Left hindlimb (tissue), 1 donor: Measurements from ENCODE around the gene POC1A.

Experiments
- DNase-seq: peaks from one replicate; pipeline ENCODE4 v3.0.0-alpha.2; 2018

Gene POC1A

DNA sequence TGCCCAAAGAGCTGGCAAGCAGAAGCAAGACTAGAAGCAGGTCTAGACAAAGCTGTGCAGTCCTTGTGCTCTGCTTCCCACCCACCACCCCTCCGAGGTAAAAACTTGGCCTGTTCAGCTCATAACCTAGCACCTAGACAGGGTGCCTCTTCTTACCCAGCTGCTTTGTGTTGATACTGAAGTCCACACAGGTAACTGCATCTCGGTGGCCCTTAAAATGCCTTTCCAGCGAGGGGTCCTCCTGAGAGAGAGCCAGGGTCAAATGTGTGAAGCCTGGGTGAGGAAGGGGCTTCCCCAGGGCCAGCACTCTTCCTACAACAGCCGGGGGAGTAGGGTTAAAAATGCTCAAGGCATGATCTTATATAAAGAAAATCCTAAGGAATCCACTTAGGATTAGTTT is 3.4 kb downstream of the POC1A start:
- DNase-seq, result peak; percentile 12

DNA sequence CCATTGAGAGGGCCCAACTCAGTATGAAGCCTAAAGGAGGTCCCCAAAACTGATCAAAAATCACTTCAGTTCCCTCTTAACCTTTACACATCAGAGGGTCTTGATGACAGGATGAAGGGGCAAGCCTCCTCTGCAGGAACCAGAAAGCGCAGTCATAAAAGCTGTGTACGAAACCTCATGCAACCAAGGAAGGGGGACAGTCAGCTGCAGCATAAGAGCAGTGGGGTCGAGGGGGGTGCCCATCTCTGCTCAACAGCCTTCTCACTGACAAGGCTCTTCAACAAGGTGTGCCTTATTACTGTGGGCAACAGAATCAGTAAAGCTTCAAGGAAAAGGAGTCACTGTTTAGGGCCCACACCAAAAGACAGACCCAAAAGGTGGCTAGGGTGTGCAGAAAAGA is 3.9 kb downstream of the POC1A start:
- DNase-seq, result peak; percentile 11

DNA sequence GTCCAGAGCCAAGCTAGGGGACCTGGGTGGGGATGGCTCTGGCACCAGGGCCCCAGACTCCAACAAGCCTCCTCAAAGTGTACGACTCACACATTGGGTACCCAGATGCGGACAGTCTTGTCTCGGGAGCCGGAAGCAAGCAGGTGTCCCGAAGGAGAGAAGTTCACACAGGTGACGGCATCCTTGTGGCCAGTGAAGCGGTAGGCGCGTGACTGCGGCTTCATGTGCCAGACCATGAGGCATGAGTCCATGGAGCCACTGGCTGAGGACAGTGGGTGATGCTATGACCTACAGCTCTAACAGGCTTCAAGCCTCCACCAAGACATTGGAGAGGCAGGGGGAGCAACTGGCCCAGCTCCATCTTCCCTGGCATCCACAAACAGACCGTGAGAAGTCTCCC is 4.5 kb downstream of the POC1A start:
- DNase-seq, result peak; percentile 18

GRCh38 chr3:52149021-52149420 is 5.2 kb downstream of the POC1A start:
- DNase-seq, result peak; percentile 14

GRCh38 chr3:52147804-52148203 is 6.4 kb downstream of the POC1A start:
- DNase-seq, result no peak

- peak; percentile 25 for DNase-seq
These were observed 7.4 kb downstream of the POC1A start for GRCh38 chr3:52146811-52147210.

- DNase-seq, result peak; percentile 16
These were observed 8.0 kb downstream of the POC1A start for GRCh38 chr3:52146189-52146588.

GRCh38 chr3:52145736-52146110 is 8.5 kb downstream of the POC1A start:
- peak; percentile 10 for DNase-seq

DNA sequence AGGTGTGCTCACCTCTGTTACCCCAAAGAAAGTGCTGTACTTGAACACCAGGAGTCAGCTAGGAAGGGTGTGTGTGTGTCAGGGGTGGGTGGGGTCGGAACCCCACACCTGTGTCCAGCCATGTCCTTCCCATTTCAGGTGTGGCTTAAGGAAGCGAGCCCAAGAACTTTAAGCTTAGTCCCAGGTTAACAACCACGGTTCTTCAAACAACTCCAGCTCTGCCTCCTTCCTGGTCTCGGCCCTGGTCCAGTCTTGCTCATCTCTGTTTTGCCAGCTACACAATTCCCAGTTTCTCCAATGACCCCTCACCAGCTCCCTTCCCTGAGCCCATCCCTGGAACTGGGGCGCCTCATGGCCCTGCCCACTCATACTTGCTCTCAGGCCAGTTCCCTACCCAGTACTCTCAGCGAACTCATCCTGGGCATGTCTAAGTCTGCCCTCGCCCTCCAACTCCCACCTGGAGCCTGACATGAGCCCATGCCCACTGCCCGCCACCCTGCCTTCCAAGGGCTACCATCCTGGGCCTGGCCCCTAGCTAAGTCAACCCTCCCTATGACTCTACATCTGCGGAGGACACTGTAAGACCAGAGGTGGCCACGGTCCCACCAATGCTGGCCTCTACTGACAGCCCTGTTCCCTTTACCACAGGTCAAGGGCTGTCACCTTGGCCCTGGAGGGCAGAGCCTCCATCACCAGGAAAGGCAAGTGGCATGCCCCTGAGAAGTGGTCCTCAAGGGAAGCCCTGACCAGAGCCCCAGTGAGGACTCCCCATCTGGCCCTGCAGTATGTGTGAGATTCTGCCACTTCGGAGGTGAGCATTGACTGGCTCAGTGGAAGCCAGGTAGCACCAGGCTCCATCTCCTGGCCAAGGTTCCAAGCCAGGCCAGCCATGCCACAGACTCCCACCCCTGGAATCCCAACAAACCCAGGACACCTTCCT is 9.2 kb downstream of the POC1A start:
- peak; percentile 26 for DNase-seq

DNA sequence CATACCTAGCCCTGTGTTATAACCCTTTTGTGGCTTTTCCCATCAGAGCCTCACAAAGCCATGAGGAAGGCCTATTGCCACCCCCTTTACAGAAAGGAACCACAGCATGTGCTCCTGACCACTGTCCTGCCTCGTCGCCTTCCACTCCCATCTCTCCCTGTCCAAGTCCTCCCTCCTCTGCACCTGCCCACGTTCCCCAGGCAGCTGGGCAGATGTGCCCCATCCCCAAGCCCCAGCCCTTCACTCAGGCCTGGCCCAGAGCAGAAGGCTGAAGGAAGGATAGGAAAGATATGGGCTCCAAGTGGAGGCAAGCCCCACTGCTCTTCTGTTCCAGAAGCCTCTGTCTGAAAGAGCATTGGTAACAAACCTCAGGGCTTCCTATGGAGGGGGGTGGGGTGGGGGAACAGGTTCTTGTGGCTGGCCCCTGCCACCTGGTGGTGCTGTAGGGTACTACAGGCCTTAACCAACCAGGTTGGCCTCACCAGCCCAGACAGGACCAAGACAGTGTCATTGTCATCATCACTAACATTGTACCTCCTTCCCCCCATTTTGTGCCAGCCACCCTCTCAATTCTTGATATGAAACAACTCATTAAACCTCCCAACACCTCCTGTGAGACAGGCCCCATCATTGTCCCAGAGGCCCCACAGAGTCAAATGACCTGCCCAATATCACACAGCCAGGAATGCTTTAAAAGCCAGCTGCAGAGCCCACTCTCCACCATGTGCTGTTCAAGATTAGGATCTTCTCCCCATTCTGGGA is 10.0 kb downstream of the POC1A start:
- DNase-seq, result peak; percentile 87

GRCh38 chr3:52143616-52144015 is 10.6 kb downstream of the POC1A start:
- no peak for DNase-seq

DNA sequence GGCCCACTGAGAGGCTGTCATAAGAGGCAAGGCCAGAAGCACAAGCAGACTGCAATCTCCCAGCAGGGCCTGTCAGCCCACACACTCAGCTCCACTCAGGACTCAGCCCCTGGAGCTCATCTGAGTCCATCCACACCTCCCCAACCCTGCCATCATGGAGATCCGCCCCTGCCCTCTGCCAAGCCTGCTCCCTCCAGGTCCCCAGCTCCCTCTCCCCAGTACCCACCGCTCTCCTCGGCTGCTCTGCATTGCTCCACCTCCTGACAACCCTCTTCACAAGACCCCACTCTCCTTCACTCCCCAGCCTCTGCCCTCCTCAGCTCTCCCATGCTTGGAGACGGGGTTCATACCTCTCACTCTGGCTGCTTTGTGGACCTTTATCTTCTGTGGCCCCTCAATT is 11.1 kb downstream of the POC1A start:
- DNase-seq, result no peak

DNA sequence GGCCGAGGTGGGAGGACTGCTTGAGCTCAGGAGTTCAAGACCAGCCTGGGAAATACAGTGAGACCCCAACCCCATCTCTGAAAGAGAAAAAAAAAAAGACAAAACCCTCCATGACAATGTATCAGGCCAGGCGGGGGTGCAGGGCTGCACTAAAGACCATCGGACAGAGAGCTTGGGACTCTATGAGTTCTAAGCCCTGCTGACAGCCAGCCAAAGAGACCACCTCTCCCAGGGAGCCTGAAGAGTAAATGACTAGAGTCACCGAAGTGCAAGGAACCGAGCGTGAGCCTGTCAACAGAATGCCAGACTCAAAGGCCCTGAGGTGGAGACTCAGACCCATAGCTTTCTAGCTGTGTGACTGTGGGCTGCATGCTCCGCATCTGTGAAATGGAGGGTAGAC is 12.5 kb downstream of the POC1A start:
- no peak for DNase-seq

DNA sequence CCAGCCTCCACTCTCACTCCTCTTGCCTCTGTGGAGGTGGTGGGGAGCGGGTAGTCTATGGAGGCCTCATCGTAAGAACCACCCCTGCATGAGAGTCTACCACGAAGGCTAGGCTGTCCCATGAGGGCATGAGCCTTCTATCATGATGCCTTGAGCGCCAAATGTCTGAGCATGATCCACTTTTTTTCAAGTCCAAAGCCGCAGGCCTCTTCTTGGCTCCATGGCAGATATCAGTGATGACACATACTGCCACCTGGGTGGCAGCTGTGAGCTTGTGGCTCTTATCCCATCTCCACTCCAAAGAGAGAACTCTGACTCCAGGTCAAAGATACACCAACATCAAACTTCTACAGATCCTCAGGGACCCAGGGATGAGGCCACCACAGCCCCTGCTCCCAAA is 13.5 kb downstream of the POC1A start:
- no peak for DNase-seq

DNA sequence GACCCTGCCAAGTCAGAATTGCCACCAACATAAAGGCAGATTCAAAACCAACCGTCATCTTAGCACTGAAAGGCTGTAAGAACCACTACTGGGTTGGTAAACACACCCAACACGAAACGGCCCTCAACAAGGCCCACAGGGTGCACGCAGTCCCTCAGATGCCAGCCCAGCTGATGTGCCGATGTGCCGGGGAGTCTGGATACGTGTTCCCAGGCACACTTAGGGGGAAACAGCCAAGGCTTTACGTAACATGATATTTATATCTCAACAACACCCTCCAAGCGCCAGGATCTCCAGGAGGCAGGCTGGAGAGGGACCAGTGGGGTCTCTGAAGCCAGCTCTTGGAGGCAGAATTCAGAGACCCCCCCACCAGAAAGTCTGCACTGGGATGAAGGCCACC is 14.2 kb downstream of the POC1A start:
- DNase-seq, result no peak

DNA sequence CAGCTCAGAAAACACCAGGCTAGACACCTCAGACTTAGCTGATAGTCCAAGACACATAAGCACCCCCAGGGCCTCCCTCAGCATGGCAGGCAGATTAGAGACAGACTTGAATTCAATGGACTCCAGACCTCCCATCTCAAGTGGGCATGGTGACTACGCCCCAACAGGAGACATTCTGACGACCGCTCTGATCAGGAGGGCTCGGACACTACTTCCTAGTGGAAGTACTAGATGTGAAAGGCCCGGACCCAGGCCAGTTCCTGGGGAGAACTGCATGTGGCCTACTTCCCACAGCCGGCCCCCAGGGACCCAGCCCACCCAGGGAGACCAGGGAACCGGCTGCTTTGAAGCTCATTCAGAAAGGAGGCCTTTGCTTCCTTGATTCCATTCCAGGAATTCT is 16.9 kb downstream of the POC1A start:
- DNase-seq, result peak; percentile 20

GRCh38 chr3:52136513-52136912 is 17.7 kb downstream of the POC1A start:
- no peak for DNase-seq

GRCh38 chr3:52135332-52135731 is 18.9 kb downstream of the POC1A start:
- no peak for DNase-seq

DNA sequence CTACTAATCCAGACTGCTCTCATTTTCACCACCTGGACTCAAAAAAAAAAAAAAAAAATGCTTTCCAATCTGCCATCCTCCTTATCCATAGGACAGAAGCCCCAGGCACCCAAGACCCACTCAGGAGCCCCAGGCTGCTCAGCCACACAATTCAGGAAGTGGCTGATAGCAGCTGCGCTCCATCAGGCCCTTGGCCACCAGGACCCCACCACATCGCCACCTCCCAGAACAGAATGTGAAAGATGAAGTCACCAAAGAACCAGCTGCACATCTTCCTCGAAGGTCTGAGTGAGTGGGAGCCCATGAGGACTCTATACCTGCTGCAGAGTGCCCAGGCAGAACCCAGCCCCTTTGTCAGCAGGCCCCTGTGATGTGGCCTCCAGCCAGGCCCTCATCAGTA is 19.5 kb downstream of the POC1A start:
- no peak for DNase-seq

DNA sequence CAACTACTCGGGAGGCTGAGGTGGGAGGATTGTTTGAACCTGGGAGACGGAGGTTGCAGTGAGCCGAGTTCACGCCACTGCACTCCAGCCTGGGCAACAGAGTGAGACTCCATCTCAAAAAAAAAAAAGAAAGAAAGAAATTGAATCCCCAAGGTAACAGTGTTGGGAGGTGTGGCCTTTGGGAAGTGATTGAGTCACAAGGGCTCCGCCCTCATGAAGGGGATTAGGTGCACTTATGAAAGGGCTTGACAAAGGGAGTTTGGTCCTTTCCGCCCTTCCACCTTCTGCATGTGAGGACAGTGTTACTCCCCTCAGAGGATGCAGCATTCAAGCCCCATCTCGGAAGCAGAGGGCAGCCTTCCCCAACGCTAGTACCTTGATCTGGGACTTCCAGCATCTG is 21.3 kb downstream of the POC1A start:
- no peak for DNase-seq

DNA sequence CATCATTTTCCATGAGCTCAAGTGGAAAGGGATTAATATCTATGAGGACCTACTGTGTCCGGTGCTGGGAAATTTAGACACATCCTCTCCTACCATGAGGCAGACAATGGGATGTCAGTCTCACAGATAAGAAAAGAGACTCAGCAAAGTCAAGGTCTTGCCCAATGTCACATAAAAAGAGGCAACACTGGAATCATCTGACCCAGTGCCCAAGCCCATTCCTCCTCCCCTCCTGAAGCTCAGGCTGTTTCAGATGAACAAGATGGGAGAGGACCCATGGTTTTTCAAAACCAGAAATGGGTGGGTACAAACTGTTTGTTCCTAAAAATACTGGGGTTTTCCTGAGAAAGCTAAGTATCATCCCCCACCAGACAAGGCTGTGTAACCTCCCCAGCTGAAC is 22.2 kb downstream of the POC1A start:
- no peak for DNase-seq

DNA sequence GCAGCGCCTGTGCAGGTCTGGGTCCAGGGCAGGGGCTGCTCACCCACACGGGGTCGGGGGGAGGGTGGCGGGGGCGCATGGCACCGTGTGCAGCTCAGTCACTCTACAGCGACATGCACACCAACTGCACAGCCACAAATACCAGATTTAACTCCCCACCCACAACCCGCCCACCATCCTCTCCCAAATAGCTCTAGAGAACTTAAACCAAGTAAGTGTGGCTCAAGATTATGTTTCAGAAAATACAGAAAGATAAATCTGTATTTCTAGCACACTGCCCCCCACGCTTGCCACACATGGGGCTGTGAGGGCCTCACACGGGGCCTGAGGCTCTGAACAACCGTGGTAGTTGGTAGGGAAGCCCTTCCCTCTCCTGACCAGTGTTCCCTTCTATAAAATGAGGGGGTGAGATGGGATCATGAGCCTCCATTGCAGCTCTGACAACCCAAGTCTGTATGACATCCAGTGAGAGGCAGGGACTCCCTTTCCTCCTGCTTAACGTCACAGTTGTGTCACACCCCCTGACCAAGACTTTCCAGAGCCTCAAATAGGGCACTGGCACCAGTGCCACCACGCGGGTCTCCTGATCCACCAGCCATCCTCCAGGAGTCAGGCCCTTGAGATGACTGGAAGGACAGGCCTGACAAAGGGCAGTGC is 23.1 kb downstream of the POC1A start:
- DNase-seq, result no peak

DNA sequence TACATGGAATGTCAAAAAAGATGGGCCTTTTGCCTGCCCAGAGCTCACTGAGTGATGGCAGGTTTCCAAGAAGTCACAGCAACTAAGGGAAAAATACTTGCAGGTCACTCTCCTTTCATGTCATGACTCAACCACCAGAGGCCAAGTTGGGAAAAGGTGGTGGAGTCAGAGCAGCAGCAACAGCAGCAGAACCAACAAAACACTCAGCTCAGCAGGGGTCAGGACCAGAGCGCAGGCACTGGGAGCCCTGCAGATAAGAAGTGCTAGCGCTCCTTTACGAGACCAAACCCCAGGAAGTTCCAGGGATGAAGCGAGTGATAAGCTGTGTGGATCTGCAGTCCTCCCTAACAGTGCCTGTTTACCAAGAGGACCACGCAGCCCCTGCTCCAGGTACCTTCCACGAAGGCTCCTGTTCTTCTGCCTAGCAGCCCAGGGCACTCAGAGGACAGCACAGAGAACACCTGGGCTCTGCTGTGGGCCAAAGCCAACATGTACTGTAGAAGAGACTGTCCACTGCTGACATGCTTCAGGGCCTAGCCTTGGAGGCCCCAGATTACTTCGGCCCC is 26.0 kb downstream of the POC1A start:
- DNase-seq, result no peak
